IPS DF 4.7 (cell line): ENCODE data around the gene BET1L.
"Not testable (repeated sequence)": the region's sequence is repeated elsewhere in the genome, so short reads cannot be mapped to it uniquely, and the experiment has no call there.

Experiments used
- DNase-seq: peaks from one replicate; pipeline ENCODE4 v3.0.0-alpha.2; 2013; ENCODE audit warnings: low spot score; ENCODE audit errors: extremely low read depth

The BET1L gene

GRCh38 chr11:196786-197731, 10.1 kb downstream of the BET1L start:
- DNase-seq = no peak

DNA sequence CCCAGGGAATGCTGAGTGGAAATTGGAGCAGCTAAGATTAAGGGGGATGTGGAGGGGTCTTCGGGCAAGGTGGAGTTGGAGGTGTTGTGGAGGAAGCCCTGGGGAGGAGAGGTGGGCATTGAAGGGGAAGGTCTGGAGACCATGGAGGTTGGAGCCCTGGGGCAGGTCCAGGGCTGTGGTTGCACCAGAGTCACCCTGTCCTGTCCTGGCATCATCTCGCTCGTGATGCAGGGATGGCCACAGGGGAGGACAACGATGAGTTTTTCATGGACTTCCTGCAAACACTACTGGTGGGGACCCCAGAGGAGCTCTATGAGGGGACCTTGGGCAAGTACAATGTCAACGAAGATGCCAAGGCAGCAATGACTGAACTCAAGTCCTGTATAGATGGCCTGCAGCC, 13.7 kb downstream of the BET1L start:
- DNase-seq = not testable (repeated sequence)

GRCh38 chr11:192674-193128, 14.5 kb downstream of the BET1L start, which contains the start of gene SCGB1C1:
SCGB1C1 (plus strand) TSS chr11:193078; CDS start chr11:193100, 22 bp downstream.
- not testable (repeated sequence) for DNase-seq

DNA sequence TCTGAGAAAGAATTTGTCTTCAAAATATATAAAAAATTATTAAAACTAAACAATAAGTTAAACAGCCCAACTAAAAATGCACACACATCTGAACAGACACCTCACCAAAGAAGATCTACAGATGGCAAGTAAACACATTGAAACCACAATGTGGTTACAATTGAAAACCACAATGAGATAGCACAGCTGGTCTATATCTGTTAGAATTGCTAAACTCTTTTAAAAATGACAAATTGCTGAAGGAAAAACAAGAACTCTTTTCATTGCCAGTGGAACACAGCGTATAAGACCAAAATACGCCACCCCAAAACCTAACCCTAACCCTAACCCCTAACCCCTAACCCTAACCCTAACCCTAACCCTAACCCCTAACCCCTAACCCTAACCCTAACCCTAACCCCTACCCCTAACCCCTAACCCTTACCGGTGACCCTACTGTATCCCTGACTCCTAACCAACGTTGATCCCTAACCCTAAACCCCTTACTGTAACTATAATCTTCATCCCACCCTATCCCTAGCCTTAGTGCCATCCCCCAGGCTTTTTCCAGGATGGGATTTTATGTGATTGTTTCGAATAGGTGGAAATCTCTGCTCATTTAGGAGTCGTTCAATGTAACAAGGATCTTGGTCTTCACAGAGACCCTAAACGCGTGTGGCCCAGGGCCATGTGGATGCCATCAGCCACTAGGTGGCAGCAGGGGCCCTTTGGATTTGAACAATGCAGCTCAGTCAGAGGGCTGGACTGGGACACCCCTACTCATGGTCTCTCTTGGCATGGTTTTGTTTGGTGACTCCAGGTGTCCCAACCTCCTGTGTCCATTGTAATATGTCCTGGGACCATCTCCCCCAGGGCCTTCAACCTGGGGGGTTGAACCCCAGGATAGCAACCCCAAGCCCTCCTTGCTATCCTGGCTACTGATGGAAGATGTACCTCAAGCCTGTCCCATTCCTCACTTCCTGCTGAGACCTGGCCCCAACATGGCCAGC, 15.4 kb downstream of the BET1L start:
- not testable (repeated sequence) for DNase-seq

- DNase-seq = not testable (repeated sequence)
These were observed 16.7 kb downstream of the BET1L start for GRCh38 chr11:190546-190945.

DNA sequence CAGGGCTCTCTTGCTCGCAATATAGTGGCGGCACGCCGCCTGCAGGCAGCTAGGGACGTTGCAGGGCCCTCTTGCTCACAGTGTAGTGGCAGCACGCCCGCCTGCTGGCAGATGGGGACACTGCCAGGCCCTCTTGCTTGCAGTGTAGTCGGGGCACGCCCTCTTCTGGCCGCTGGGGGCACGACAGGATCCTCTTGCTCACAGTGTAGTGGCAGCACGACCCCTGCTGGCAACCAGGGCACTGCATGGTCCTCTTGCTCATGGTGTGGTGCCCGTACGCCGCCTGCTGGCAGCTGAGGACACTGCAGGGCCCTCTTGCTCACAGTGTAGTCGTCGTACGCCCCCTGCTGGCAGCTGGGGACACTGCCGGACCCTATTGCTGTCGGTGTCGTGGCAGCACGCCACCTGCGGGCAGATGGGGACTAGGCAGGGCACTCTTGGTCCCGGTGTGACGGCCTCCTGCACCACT, 17.3 kb downstream of the BET1L start:
- not testable (repeated sequence) for DNase-seq

DNA sequence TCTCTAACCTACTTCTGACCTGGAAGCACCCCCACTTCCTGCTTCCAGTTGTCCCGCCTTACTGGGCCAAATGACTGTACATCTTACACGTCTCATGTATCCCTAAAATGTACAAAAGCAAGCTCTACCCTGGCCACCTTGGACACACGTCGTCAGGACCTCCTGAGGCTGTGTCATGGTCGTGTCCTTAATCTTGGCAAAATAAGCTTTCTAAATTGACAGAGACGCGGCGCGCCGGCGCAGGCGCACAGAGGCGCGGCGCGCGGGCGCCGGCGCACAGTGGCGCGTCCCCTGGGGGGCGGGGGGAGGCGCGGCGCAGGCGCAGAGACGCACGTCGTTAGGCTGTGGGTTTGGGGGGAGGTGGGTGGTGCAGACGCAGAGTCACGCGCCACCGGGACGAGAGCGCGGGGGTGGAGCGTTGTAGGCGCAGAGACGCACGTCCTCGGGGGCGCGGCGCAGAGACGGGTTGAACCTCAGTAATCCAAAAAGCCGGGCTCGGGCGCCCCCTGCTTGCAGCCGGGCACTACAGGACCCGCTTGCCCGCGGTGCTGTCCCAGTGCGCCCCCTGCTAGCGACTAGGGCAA, 17.9 kb downstream of the BET1L start:
- not testable (repeated sequence) for DNase-seq

GRCh38 chr11:180242-180641, 27.0 kb downstream of the BET1L start:
- DNase-seq = not testable (repeated sequence)
